ENCODE data around the gene TMEM187. TPM values are rescaled to one million over a fixed set of nuclear protein-coding genes. Genes with fewer than 3 reads are reported as not detected.
"Not testable (repeated sequence)": the region's sequence is repeated elsewhere in the genome, so short reads cannot be mapped to it uniquely, and the experiment has no call there.

TMEM187 gene
- total and polyA plus RNA-seq, 12 donors = 4.0 to 29.2 (median 12.9) TPM

DNA sequence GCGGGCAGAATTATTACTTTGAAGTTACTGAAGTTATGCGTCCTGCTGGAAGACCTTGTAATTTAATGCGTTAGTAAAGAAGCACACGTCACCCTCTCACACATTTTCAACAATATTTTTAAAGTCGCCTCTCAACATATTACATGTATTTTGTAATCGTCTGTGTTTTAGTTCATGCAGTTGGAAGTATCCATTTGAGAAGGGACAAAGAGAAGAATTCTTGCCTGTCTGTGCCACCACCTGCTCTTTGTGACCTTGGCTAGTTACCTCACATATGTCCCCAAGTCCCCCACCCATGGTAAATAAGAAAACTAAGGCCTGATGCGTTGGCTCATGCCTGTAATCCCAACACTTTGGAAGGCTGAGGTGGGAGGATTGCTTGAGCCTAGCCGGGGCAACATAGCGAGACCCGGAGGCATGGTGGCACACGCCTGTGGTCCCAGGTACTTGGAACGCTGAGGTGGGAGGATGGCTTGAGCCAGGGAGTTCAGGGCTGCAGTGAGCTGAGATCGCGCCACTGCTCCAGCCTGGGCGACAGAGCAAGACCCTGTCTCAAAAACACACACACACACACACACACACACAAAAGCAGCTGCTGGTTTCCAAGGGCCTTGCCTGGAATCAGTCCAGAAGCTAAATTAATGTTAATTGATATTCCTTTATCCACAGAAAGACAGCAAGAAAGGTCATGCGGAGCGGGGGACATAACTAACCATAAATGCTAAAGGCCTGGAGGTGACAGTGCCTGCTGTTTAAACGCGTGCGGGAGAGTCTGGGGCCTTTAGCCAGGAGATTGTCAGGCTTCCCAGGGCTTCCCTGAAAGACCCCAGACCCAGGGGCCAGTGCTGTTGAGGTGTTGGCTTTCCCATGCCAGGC, 811 bp downstream of the TMEM187 start:
- no peak for TF ChIP-seq POLR2A (IDR thresholded peaks at IDR 0.05)
- TF ChIP-seq, protein P1, sequence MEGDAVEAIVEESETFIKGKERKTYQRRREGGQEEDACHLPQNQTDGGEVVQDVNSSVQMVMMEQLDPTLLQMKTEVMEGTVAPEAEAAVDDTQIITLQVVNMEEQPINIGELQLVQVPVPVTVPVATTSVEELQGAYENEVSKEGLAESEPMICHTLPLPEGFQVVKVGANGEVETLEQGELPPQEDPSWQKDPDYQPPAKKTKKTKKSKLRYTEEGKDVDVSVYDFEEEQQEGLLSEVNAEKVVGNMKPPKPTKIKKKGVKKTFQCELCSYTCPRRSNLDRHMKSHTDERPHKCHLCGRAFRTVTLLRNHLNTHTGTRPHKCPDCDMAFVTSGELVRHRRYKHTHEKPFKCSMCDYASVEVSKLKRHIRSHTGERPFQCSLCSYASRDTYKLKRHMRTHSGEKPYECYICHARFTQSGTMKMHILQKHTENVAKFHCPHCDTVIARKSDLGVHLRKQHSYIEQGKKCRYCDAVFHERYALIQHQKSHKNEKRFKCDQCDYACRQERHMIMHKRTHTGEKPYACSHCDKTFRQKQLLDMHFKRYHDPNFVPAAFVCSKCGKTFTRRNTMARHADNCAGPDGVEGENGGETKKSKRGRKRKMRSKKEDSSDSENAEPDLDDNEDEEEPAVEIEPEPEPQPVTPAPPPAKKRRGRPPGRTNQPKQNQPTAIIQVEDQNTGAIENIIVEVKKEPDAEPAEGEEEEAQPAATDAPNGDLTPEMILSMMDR (IDR thresholded peaks at IDR 0.05) = peak in 2 of 6 experiments; percentile 13 to 14
- peak overlapping the region in 2 of 4 donors; percentile 29 to 73 for H3K4me3 ChIP-seq
- no peaks in the 10 kb centered on the region for H3K36me3 ChIP-seq (replicated peaks in 1 of 2)
- H3K9me3 ChIP-seq (replicated peaks in 1 of 3) = no peaks in the 10 kb centered on the region
- H3K4me1 ChIP-seq (replicated peaks in 1 of 2) = peaks cover 12 to 30% of the 10 kb centered on the region in 2 donors
- H3K27ac ChIP-seq = peak overlapping the region; percentile 79 to 99 (median 98)
- intact Hi-C loops (cut with DNase I) = no loop called here
- 23 to 41% (median 31%) methylated on average over 11 to 20 of the region's 20 CpGs for WGBS, 4 donors
- DNase-seq = peak in 1 of 7 donors; percentile 35
- H3K27me3 ChIP-seq = no peaks in the 10 kb centered on the region

DNA sequence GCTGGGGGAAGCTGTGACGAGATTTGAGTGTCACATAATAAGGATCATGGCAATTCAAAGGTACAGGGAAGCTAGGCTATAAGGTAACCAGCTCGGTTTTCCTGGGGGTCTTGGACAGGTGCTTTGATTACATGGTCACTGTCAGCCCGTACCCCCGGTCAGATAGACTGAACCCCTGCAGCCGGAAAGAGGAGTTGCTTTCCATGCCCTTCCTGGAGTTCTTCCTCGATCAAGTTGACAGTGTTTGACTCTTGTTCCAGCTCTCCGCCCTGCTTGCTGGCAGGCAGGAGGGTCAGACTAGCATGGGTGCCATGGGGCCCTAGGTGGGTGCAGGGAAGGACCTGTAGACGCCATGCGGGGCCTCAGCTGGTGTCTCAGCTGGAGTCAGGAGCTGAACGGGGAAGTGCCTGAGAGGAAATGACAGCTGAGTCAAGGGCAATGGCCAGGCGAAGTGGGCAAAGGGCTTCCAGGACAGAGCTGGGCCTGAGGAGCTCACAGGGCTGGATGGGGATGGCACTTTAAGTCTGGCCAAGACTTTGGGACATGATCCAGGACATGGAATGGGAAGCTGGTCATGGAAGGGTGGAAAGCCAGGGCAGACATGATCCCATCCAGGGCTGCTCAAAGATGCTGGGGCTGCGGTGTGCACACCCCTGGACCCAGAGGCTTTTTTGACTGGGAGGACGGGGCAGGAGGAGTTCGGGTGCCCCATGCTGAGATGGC, 1.6 kb downstream of the TMEM187 start:
- intact Hi-C loops (cut with DNase I) = no loop called here
- Histone ChIP-seq H3K9me3 (replicated peaks in 1 of 3) (no peaks in the 10 kb centered on the region), H3K4me1 (replicated peaks in 1 of 2) (peaks cover 12 to 22% of the 10 kb centered on the region in 2 donors), H3K36me3 (replicated peaks in 1 of 2) (no peaks in the 10 kb centered on the region), H3K27me3 (no peaks in the 10 kb centered on the region), H3K4me3 (peak overlapping the region in 1 of 4 donors; percentile 73), H3K27ac (peak overlapping the region; percentile 79 to 99 (median 98))
- TF ChIP-seq, protein P1 (IDR thresholded peaks at IDR 0.05) = no peak
- TF ChIP-seq POLR2A (IDR thresholded peaks at IDR 0.05) = no peak
- WGBS, 4 donors = 66 to 72% (median 69%) methylated on average over 9 to 14 of the region's 14 CpGs
- DNase-seq = peak in 3 of 7 donors; percentile 25 to 50 (median 36)

DNA sequence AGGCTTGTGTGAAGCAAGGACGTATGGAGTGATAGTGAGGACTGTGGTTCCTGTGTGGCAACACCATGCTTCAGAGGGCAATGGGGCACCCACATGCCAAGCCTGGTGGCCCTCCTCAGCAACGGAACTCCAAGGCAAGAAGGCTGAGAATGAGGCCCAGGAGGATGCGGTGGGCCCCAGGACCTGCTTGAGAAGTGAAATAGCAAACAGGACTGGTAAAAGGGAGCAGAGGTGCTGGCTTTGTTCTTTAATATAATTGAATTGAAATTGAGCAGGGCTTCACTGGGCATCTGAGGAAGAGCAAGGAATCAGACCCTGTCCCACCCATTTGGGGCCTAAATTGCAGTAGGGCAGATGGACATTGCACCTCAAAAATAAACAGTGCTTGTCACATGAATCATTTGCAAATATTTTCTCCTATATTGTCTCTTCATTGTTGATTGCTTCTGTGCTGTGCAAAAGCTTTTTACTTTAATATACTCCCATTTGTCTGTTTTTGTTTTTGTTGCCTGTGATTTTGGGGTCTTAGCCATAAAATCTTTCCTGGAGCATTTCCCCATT, 2.3 kb downstream of the TMEM187 start:
- intact Hi-C loops (cut with DNase I) = no loop called here
- Histone ChIP-seq H3K36me3 (replicated peaks in 1 of 2) (no peaks in the 10 kb centered on the region), H3K9me3 (replicated peaks in 1 of 3) (no peaks in the 10 kb centered on the region), H3K27me3 (no peaks in the 10 kb centered on the region), H3K27ac (peak overlapping the region in 3 of 5 donors; percentile 38 to 98 (median 98)), H3K4me3 (no peak overlapping the region), H3K4me1 (replicated peaks in 1 of 2) (peaks cover 12 to 18% of the 10 kb centered on the region in 2 donors)
- WGBS, 4 donors = 64 to 74% (median 67%) methylated on average over 2 to 3 of the region's 3 CpGs
- no peak for DNase-seq
- TF ChIP-seq, protein P1 (IDR thresholded peaks at IDR 0.05) = no peak
- TF ChIP-seq POLR2A (IDR thresholded peaks at IDR 0.05) = no peak

DNA sequence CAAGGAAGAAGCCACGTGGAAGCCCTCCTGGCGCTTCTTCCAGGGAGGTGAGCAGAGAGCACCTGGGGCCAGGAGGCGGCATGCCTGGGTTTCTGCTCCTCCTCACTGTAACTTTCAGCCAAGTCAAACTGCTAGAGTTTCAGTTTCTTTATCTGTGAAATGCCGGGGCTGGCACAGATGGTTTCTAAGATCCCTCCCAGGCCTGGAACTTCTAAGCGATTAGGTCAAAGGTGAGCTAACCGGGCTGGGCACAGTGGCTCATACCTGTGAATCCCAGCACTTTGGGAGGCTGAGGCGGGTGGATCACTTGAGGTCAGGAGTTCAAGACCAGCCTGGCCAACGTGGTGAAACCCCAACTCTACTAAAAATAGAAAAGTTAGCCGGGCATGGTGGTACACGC, 7.8 kb downstream of the TMEM187 start:
- H3K4me3 ChIP-seq; H3K9me3 ChIP-seq (replicated peaks in 1 of 3); H3K27me3 ChIP-seq; DNase-seq; H3K36me3 ChIP-seq (replicated peaks in 1 of 2); intact Hi-C loops (cut with DNase I): not testable (repeated sequence)
- Histone ChIP-seq H3K4me1 (replicated peaks in 1 of 2) (peaks cover 0 to 14% of the 10 kb centered on the region in 2 donors), H3K27ac (peak overlapping the region in 1 of 5 donors; percentile 77)
- 70 to 79% (median 71%) methylated on average over 7 to 9 of the region's 10 CpGs; no CpG with 5 or more reads in 1 of the 4 donors for WGBS, 4 donors

All from adrenal gland (tissue), 12 donors.